CD1c-positive myeloid dendritic cell (primary cell): Measurements from ENCODE around the gene WWTR1.

Experiments used
- DNase-seq: peaks from one replicate; pipeline ENCODE4 v3.0.0-alpha.2; 2016; ENCODE audit errors: extremely low spot score

WWTR1 gene

GRCh38 chr3:149592758-149593240, 65.0 kb downstream of the WWTR1 start:
- no peak for DNase-seq

DNA sequence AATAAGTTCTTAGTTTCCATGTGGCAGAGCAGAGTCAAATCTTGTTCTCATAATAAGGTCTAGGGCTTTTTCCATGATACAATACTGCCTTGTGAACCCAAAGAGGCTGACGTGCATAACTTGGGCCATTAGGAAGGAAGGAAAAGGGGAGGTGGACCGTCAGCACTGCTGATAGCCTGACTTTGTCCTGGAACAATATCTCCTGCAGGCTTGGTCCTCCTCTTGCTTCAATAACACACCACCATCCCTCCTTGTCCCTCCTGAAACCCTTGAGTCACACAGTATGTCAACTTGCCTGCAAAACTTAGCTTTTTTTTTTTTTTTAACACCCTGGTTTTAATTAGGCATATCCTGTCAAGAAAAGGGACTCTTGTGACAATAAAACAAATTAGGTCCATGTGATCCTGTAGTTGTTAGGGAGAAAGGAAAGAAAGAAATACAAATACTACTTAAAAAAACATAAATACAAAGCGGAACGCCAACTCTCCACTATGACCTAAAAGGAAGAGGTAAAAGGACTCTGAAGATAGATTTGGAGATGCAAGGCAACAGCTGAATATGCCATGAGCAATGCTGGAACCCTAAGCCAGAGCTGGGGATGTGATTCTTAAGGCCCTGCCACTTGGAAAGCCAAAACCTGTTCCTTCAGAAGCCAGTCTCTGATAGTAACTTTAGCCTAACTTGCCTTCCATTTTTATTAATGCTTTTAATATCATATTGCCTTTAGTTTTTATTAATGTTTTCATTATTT, 67.0 kb downstream of the WWTR1 start:
- no peak for DNase-seq

DNA sequence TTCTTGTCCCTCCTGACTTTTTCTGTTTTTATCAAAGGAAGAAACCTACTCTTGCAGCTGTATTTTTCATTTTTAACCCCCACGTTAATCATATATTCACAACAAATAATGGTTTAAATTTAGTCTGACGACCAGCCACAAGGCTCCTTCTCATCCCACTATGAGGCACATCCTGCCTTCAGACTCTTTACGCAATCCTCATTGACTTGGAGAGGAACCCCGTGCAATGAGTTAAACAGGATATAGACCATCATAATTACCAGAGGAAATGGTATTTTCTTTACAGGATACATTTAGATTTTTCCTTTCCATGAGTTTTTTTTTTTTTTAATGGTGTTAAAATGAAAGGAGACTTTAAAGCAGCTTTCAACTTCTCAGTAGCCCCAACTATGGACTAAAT, 68.5 kb downstream of the WWTR1 start:
- DNase-seq, result no peak

GRCh38 chr3:149588909-149589308, 68.9 kb downstream of the WWTR1 start:
- DNase-seq, result no peak

DNA sequence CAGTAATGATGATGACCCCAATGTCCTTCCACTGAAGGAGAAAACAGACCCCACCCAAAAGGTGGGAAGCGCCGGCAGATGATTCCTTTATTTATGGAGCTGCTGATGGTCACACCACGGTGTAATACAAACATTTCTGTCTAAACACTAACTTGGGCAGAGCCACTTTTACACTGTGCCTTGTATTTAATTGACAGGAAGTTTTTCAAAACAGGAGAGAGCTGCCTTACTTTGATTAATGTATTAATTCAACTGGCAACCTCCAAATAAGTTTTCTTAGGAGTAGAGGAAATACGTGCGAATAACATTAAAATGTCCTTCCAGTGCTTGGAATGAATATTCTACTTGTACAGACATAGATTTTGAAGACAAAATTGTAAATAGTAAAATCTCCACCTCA, 70.4 kb downstream of the WWTR1 start:
- no peak for DNase-seq

- no peak for DNase-seq
Observed at GRCh38 chr3:149586871-149587270, 71.0 kb downstream of the WWTR1 start.

GRCh38 chr3:149585401-149585726, 72.5 kb downstream of the WWTR1 start:
- no peak for DNase-seq

- no peak for DNase-seq
Observed at GRCh38 chr3:149583921-149584635, 73.7 kb downstream of the WWTR1 start.

- DNase-seq, result no peak
Observed at GRCh38 chr3:149582395-149582794, 75.4 kb downstream of the WWTR1 start.

GRCh38 chr3:149581681-149582370, 76.0 kb downstream of the WWTR1 start:
- DNase-seq, result no peak

- no peak for DNase-seq
Observed at GRCh38 chr3:149581248-149581647, 76.6 kb downstream of the WWTR1 start.

GRCh38 chr3:149579838-149580542, 77.8 kb downstream of the WWTR1 start:
- no peak for DNase-seq

DNA sequence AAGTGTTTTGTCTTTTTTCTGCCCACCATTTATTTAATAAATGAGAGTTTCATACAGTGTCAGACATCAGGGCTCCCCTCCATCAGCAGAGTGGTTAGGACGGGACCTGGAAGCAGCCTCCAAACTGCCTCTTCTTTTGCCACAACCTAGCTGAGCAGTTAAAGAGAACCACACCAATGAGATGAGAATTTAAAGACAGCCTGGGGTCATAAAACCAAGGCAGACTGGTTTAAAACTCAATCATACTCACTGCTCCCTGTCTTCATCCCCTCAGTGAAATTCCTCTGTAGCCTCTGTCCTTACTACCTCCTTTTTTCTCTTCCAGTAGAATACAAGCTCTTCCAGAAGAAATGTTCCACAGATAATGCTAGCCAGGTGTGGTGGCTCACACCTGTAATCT, 78.7 kb downstream of the WWTR1 start:
- no peak for DNase-seq

DNA sequence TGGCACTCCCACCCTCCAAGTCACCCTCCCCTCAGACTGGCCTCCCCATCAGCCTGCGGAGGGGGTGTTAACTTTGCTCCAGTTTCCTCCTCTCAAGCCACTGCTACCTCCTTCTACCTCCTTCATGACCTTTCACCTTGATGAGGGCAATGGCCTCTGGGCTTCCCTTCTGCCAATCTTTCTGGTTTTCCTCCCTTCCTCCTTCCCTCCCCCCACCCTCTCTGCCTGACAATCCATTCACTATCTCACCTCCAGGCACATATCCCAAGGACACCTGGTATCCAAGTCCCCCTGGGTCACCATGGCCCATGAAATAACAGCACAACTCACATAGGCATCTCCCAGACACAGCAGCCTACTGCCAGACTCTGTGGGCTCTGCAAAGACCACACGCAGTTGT, 80.0 kb downstream of the WWTR1 start:
- DNase-seq, result no peak

GRCh38 chr3:149575961-149576564, 81.8 kb downstream of the WWTR1 start:
- no peak for DNase-seq

- no peak for DNase-seq
Observed at GRCh38 chr3:149575213-149575960, 82.4 kb downstream of the WWTR1 start.

DNA sequence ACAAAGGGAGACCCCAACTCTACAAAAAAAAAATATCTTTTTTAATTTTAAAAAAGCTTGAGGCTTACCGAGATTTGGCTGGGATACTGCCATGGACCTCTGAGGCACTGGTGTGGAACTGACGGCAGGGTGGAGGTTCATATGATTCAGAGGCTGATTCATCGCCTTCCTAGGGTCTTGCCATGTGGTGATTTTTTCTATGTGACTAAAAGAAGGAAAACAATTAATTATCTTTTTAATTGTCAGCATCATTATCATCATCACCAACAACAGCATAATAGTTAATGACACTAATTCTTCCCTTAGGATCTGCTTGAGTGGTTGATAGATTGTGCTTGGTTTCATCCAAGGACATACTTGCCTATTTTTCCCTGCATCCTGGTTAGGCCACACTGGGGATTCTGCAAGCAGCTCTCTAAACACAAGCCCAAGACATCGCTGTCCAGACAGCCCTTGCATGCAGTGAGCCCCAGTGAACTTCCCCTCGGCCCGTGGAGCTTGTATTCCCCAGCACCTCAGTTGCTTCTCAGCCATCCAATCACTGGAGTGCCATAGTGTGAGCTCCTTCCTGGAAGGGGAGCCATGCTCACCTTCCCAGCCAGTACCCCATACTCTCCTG, 84.9 kb downstream of the WWTR1 start:
- no peak for DNase-seq

DNA sequence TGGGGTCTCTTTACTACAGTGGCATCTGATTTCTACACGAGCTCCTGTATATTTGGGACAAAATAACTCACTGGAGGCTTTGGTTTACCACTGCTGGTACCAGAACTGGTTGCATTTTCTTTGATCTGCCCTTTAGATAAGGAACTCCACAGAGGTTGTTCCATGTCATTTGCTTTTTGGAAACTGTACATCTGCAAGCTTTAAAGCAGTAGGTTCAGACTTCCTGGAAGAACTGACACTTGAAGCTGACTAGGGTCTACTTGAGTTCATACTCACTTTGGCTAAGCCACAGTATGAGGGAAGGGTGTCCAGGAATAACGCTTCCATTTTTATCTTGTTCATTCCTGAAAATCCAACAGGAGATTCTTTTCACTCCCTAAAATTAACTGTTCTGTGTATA, 86.4 kb downstream of the WWTR1 start:
- no peak for DNase-seq

- DNase-seq, result no peak
Observed at GRCh38 chr3:149570016-149570415, 87.8 kb downstream of the WWTR1 start.

- no peak for DNase-seq
Observed at GRCh38 chr3:149567381-149567780, 90.4 kb downstream of the WWTR1 start.
